ENCODE measurements around the gene FAM98C.

DNA sequence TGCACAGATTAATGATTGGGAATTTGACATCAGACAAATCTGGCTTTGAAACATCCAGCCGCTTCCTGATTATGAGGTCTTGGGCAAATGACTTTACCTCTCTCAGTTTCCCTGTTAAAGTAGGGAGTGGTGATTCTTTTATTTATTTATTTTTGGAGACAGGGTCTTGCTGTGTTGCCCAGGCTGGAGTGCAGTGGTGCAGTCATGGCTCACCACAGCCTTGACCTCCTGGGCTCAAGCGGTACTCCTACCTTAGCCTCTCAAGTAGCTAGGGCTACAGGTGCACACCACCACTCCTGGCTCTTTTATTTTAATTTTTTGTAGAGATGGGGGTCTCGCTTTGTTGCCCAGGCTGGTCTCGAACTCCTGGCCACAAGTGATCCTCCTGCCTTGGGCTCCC, 25.8 kb upstream of the FAM98C start:
- TF ChIP-seq POLR2A (IDR thresholded peaks at IDR 0.05), result no peak
- TF ChIP-seq, protein P1, sequence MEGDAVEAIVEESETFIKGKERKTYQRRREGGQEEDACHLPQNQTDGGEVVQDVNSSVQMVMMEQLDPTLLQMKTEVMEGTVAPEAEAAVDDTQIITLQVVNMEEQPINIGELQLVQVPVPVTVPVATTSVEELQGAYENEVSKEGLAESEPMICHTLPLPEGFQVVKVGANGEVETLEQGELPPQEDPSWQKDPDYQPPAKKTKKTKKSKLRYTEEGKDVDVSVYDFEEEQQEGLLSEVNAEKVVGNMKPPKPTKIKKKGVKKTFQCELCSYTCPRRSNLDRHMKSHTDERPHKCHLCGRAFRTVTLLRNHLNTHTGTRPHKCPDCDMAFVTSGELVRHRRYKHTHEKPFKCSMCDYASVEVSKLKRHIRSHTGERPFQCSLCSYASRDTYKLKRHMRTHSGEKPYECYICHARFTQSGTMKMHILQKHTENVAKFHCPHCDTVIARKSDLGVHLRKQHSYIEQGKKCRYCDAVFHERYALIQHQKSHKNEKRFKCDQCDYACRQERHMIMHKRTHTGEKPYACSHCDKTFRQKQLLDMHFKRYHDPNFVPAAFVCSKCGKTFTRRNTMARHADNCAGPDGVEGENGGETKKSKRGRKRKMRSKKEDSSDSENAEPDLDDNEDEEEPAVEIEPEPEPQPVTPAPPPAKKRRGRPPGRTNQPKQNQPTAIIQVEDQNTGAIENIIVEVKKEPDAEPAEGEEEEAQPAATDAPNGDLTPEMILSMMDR (IDR thresholded peaks at IDR 0.05), result no peak

Measured in right lobe of liver (tissue), 4 donors.